NCI-H345 treated with DMSO at 0.1 percent for 48 hours (cell line): ENCODE data around the gene MYADM.

ENCODE experiments used
- DNase-seq: peaks from one replicate; lab custom pipeline; 2025; ENCODE audit not compliant: unreplicated experiment; lab: John Stamatoyannopoulos, UW

MYADM gene

GRCh38 chr19:53883231-53883661 lies 15.6 kb downstream of the MYADM start:
- no peak for DNase-seq

DNA sequence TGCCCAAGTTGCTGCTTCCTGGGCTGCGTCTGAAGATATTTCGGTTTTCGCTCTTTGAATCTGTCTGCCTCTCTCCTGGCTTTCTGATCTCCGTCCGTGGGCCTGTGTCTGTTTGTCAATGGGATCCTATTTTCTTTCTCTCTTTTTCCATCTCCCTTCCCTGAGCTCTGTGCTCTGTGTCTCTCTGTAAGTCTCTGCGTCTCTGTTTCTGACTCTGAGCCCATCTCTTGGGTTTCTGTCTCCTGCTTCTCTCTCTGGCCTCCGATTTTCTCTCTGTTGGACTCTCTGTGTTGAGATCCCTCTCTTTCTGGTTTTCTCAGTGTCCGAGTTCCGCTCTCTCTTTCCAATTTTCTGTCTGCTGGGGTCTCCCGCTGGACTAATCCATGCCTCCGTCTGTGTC lies 16.1 kb downstream of the MYADM start:
- DNase-seq: no peak

DNA sequence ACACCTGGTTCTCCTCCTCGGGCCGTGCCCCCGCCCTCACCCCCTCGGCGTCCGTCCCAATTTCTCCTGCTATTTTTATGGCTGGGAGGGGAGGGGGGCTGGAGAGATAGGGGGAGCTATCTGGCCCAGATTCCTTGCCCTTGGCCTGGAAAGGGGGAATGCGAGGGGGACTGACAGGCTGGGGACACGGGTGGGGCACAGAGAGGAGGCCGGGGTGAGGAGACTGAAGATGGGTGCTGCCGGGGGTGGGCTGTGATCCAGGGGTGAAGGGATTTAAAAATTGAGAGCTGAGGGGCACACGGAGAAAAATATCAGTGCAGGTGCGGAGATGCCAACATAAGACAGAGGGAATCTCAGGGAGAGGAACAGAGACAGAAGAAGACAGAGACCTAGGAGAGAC lies 16.6 kb downstream of the MYADM start:
- DNase-seq: no peak

GRCh38 chr19:53885036-53885435 lies 17.4 kb downstream of the MYADM start:
- no peak for DNase-seq

GRCh38 chr19:53892301-53892980 lies 24.8 kb downstream of the MYADM start:
- no peak for DNase-seq

DNA sequence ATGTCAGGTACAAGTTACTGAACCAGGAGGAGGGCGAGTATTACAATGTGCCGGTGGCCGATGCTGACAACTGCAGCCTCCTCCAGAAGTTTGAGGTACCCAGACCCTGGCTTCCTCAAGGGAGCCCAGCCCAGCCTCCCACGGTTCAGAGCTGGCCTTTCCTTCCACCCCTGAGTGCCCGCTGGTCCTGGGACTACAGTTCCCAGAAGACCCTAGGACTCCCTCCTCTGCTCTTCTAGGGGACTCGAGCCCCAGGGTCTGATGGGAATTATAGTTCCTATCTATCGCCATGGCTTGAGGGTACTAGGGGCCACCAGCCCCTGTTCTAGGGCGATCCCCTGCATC lies 25.3 kb downstream of the MYADM start:
- no peak for DNase-seq

DNA sequence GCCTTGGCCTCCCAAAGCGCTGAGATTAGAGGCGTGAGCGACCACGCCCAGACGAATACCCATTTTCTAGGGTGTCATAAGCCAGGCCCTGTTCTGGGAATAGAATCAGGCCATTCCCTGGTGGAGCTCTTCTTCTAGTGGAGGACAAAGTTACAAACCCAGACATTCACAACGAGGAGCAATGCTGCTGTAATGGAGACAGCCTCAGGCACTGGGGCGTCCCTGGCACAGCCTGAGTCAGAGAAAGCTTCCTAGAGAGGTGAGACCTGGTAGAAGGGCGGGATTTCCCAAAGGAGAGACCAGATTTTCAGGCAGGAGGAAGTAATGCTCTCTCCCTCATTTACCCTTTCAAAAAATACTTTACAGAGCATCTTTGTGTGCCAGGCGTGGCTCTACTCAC lies 27.0 kb downstream of the MYADM start:
- no peak for DNase-seq

DNA sequence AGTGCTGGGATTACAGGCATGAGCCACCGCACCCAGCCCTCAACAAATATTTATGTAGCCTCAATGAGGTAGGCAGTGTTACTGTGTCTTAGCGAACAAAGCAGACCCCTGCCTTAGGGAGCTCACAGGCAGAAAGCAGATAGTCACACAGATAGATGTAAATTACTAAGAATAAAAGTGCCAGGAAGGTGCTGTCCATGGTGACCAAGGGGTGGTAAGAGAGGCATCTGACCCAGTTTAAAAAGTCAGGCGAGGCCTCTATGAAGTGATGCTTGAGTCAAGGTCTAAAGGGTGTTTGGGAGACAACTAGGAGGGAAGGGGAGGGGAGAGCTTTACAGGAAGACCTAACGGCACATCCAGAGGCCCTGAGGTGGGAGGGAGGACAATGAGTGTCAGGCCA lies 29.0 kb downstream of the MYADM start:
- no peak for DNase-seq

DNA sequence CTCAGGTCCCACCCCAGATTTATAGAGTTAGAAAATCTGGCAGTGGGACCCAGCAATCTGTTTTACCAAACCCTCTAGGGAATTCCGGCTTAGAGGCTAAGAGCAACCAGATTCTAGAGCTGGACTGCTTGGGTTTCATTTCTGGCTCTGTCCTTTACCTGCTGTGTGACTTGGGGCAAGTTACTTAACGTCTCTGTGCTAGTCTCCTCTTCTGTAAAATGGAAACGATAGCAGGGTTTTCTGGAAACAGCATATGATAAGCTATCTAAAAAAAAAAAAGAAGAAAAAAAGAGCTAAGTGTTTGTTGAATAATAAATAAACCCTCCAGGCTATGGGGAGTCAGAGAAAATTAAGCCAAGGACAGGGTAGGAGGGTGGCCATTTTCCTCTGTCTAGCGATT lies 29.8 kb downstream of the MYADM start:
- DNase-seq: no peak

DNA sequence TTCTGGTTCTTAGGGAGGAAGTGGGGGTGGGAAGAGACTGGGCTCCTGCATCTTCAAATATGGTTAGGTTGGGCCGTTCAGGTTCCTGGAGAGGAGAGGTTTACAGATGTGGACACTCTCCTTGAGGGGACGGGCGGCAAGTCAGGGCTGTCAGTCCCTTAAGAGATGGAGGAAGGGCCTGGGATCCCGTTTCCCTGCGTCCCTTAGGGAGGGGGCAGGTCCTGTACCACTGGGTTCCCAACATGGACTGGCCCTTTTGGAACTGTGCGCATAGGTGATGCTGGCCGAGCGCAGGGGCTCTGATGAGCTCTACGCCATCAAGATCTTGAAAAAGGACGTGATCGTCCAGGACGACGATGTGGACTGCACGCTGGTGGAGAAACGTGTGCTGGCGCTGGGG lies 30.5 kb downstream of the MYADM start:
- DNase-seq: no peak

GRCh38 chr19:53898636-53899341 lies 31.1 kb downstream of the MYADM start:
- DNase-seq: no peak

DNA sequence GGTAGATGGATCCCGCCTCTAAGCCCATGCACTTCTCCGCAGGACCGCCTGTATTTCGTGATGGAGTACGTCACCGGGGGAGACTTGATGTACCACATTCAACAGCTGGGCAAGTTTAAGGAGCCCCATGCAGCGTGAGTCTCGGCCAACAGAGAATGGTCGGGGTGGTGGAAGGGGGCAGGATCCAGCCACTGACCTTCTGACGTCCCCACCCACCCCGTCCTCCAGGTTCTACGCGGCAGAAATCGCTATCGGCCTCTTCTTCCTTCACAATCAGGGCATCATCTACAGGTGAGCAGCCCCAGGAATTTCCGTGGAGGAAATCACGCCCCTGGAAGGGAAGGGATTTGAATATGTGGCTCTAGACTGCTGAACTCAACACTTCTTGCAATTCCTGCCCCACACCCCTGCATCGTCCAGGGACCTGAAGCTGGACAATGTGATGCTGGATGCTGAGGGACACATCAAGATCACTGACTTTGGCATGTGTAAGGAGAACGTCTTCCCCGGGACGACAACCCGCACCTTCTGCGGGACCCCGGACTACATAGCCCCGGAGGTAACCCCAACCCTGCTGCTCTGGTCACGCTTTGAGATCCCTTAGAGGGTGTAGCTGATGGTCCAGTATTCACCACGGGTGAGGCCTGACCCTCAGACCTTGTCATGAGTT lies 32.6 kb downstream of the MYADM start:
- DNase-seq: no peak

DNA sequence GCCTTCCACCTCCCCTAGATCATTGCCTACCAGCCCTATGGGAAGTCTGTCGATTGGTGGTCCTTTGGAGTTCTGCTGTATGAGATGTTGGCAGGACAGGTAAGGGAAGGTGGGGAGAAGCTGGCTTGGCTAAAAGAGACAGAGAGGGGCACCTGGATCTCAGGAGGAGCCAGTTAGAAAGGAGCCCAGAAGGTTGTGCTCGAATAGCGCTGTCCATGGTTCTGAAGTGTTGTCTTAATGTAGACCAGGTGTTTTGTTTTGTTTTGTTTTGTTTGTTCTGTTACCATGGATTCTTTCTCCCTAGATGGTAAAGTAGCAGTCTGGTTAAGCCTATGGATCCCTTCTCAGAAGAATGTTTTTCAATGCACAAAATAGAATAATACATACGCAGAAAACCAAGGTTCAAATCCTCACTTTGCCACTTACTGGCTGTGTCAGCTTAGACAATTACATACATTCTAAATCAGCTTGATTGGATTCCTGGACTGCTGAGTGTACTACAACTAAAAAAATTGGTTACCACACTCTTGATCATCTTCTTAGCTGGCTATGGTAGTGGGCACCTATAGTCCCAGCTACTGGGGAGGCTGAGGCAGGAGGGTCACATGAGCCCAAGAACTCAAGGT lies 35.5 kb downstream of the MYADM start:
- DNase-seq: no peak

DNA sequence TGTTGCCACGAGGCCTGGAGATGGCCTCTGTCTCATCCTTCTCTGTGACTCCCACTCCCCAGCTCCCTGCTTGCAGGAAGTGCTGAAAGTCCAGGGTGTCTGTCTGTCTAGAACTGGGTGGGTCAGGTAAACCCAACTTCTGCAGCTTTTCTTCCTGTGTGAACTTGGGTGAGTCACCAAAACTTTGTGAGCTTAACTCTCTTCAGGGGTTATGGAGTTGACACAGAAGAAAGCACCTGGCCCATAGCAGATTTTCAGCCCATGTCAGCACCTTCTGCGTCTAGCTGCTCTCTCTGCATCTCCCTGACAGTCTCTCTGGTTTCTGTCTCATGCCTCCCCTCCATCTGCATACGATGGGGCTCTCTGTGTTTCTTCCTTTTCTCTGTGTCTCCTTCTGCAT lies 37.2 kb downstream of the MYADM start:
- DNase-seq: no peak

GRCh38 chr19:53905787-53906186 lies 38.1 kb downstream of the MYADM start:
- DNase-seq: no peak

GRCh38 chr19:53906211-53907192 lies 38.8 kb downstream of the MYADM start:
- no peak for DNase-seq

GRCh38 chr19:53907193-53907581 lies 39.5 kb downstream of the MYADM start:
- no peak for DNase-seq

GRCh38 chr19:53907690-53908089 lies 40.0 kb downstream of the MYADM start:
- no peak for DNase-seq

DNA sequence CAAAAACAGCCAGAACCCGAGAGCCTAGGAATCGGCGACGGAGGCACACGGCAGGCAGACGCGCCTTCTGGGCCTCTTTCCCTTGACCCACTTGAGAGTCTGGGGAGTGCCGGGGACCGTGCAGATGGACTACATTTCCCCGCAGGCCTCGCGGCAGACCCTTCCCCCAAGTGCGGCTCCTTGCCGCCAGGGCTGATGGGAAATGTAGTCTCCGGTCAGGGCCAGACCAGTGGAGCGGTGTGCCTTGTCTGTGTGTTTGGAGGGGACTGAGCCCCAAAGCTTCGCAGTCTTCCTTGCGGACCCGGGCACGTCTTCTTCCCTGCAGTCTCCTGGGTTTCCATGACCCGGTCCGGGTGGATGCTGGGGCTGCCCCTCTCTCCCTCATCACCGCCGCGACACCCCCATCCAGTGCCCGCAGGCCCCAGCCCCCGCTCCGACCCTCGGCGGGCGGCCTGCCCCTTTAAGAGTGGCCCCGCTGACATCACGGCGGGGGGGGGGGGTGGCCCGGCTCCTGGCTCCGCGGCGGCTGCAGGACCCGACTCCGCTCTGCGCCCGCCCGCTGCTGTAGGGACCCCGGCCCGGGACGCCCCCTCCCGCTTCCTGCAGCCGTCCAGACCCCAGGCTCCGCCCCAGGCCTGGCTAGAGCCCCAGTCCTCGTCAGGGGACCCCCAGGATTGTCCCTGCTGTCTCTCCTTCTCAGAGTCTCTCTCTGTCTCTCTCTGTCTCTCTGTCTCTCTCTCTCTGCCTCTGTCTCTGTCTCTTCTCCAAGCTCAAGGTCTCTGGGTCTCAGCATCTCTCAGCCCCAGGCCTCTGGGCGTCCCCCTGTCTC lies 40.6 kb downstream of the MYADM start:
- no peak for DNase-seq

DNA sequence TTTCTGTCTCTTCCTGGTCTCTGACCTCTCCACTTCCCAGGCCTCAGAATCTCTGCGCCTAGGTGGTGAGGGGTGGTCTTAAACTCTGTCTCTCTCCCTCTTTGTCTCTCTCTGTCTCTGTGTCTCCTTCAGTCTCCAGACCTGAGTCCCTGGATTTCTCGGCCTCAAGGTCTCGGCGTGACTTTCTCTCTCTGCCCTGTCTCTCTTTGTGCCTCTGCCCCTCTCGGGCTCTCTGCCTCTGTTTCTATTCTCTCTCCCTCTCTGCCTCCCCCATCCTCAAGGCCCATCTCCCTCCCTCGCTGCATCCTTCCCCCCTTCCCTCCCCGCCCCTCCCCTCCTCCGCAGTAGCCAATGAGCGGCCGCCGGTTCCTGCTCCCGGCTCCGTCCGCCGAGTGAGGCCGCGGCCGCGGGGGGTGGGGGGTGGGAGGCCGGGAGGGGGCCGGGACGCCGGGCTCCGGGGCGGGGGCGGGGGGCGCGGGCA lies 41.3 kb downstream of the MYADM start, which contains the start of gene CACNG7:
Gene CACNG7, plus strand, starts transcription at position 344 of the 481 bp plus-strand sequence. CDS start 3,554 bp downstream, outside the sequence.
- DNase-seq: no peak
